ENCODE results near the gene RBSN. TPM values are rescaled to one million over a fixed set of nuclear protein-coding genes. Genes with fewer than 3 reads are reported as not detected.

RBSN gene
- total RNA-seq, 6 experiments from 2014 or later: 17.6 to 22.2 (median 19.3) TPM

- Mint-ChIP-seq H3K36me3 (ENCODE audit: low read depth) (peaks cover 27% of the 10 kb centered on the region), H3K27ac (no peak overlapping the region), H3K4me1 (ENCODE audit: low read depth) (peaks cover 11% of the 10 kb centered on the region), H3K9me3 (no peaks in the 10 kb centered on the region), H3K4me3 (no peak overlapping the region), H3K27me3 (ENCODE audit: insufficient read depth) (peaks cover 2% of the 10 kb centered on the region; the same call in 1 of the 2 replicates)
- no peak for TF ChIP-seq CTCF (IDR thresholded peaks at IDR 0.05)
- DNase-seq: no peak
These were observed 42.1 kb downstream of the RBSN start for GRCh38 chr3:15056676-15057404.

- Mint-ChIP-seq H3K4me3 (no peak overlapping the region), H3K27ac (peak overlapping the region; percentile 29; the same call in 1 of the 2 replicates), H3K36me3 (ENCODE audit: low read depth) (peaks cover 27% of the 10 kb centered on the region), H3K27me3 (ENCODE audit: insufficient read depth) (no peaks in the 10 kb centered on the region), H3K4me1 (ENCODE audit: low read depth) (peaks cover 11% of the 10 kb centered on the region), H3K9me3 (no peaks in the 10 kb centered on the region)
- no peak for TF ChIP-seq CTCF (IDR thresholded peaks at IDR 0.05)
- peak; percentile 26 for DNase-seq
These were observed 43.9 kb downstream of the RBSN start for GRCh38 chr3:15055019-15055557.

- no peaks in the 10 kb centered on the region for H3K27me3 Mint-ChIP-seq (ENCODE audit: insufficient read depth)
- no peak overlapping the region for H3K27ac Mint-ChIP-seq
- H3K4me1 Mint-ChIP-seq (ENCODE audit: low read depth): peaks cover 11% of the 10 kb centered on the region
- DNase-seq: no peak
- H3K9me3 Mint-ChIP-seq: no peaks in the 10 kb centered on the region
- no peak for TF ChIP-seq CTCF (IDR thresholded peaks at IDR 0.05)
- no peak overlapping the region for H3K4me3 Mint-ChIP-seq
- H3K36me3 Mint-ChIP-seq (ENCODE audit: low read depth): peaks cover 29% of the 10 kb centered on the region
These were observed 45.4 kb downstream of the RBSN start for GRCh38 chr3:15053541-15053940.

GRCh38 chr3:15052335-15053242 lies 46.4 kb downstream of the RBSN start:
- Mint-ChIP-seq H3K4me3 (no peak overlapping the region), H3K9me3 (no peaks in the 10 kb centered on the region), H3K36me3 (ENCODE audit: low read depth) (peaks cover 26% of the 10 kb centered on the region), H3K27me3 (ENCODE audit: insufficient read depth) (no peaks in the 10 kb centered on the region), H3K27ac (no peak overlapping the region), H3K4me1 (ENCODE audit: low read depth) (peaks cover 11% of the 10 kb centered on the region)
- no peak for TF ChIP-seq CTCF (IDR thresholded peaks at IDR 0.05)
- no peak for DNase-seq

GRCh38 chr3:15051531-15051930 lies 47.4 kb downstream of the RBSN start:
- Mint-ChIP-seq H3K4me1 (ENCODE audit: low read depth) (peaks cover 11% of the 10 kb centered on the region), H3K36me3 (ENCODE audit: low read depth) (peaks cover 22% of the 10 kb centered on the region), H3K27ac (no peak overlapping the region; the same call in 1 of the 2 replicates), H3K9me3 (no peaks in the 10 kb centered on the region), H3K27me3 (ENCODE audit: insufficient read depth) (peaks cover under 1% of the 10 kb centered on the region; the same call in 1 of the 2 replicates), H3K4me3 (no peak overlapping the region)
- peak; percentile 82 for TF ChIP-seq CTCF (IDR thresholded peaks at IDR 0.05)
- DNase-seq: peak; percentile 36

Measured in HFFc6 (cell line).